A549 (cell line): ENCODE measurements around the gene SYNC. TPM values are rescaled to one million over a fixed set of nuclear protein-coding genes. Genes with fewer than 3 reads are reported as not detected.
"Not testable (repeated sequence)": the region's sequence is repeated elsewhere in the genome, so short reads cannot be mapped to it uniquely, and the experiment has no call there.

Experiments used
- ATAC-seq, 2 experiments: fragments of 200-7000 bp in 1 of 2; fragments of >200 bp in 1 of 2; cut with Nextera tagmentation in 1 of 2; cut with Tn5 transposase in 1 of 2; 3 replicates each; pipeline versions ENCODE4 v1.8.0 to v1.9.1; 2018 to 2020; ENCODE audit warnings: mild to moderate bottlenecking in 1 of 2, moderate library complexity in 1 of 2
- CTCF ChIA-PET: fragments of 300-600 bp; sonication (Branson Sonifier 250); formaldehyde crosslinking; extraction: SDS; loops from one replicate; lab custom pipeline; 2021; ENCODE audit warnings: antibody characterized with exemption, inconsistent platforms; lab: Yijun Ruan, JAX
- POLR2A ChIA-PET: fragments of 350-600 bp; formaldehyde crosslinking; extraction: SDS; loops from one replicate; lab custom pipeline; 2021; ENCODE audit warnings: antibody characterized with exemption, inconsistent platforms; lab: Yijun Ruan, JAX
- DNase-seq, 2 experiments: peaks; one replicate each; pipeline versions ENCODE4 v3.0.0 to v3.0.0-alpha.2; 2011 to 2016; ENCODE audit warnings: low read depth in 1 of 2, low spot score in 1 of 2
- FAIRE-seq: peaks from 2 replicates; lab custom pipeline; 2011; peaks lifted over from hg19 to GRCh38; lab: Jason Lieb, UNC
- H3K27ac ChIP-seq, 2 experiments: fragments of >200 bp; sonication (Bioruptor Twin); formaldehyde crosslinking; 3 replicates each; pipeline ENCODE4 v1.5.1; 2016 to 2017
- H3K4me1 ChIP-seq: fragments of >200 bp; sonication (Bioruptor Twin); formaldehyde crosslinking; 3 replicates; pipeline ENCODE4 v1.6.1; 2016
- H3K4me2 ChIP-seq: fragments of >200 bp; sonication (Bioruptor Twin); formaldehyde crosslinking; 3 replicates; pipeline ENCODE4 v1.6.1; 2016
- H3K4me3 ChIP-seq: fragments of >200 bp; sonication (Bioruptor Twin); formaldehyde crosslinking; 3 replicates; pipeline ENCODE4 v1.5.1; 2016
- H3K9me3 ChIP-seq: fragments of >200 bp; sonication (Bioruptor Twin); formaldehyde crosslinking; 3 replicates; pipeline ENCODE4 v1.6.1; 2016
- CBX8 ChIP-seq: fragments of 200-600 bp; sonication (generic); IDR thresholded peaks from 2 replicates; pipeline ENCODE4 v1.6.1; 2016
- CHD2 ChIP-seq: fragments of 150-350 bp; IDR thresholded peaks from 2 replicates; pipeline ENCODE4 v1.6.1; 2014; ENCODE audit warnings: low read length; ENCODE audit not compliant: partially characterized antibody
- EHF ChIP-seq: fragments of 250-450 bp; sonication (Bioruptor Pico); IDR thresholded peaks from 2 replicates; pipeline ENCODE4 v1.5.0; 2020; ENCODE audit warnings: mild to moderate bottlenecking
- EHMT2 ChIP-seq: fragments of 200-600 bp; sonication (generic); IDR thresholded peaks from 2 replicates; pipeline ENCODE4 v1.6.1; 2016; ENCODE audit warnings: antibody characterized with exemption, low read depth, mild to moderate bottlenecking, moderate library complexity
- ESRRA ChIP-seq: fragments of 150-350 bp; IDR thresholded peaks from 2 replicates; pipeline ENCODE4 v1.6.1; 2014; ENCODE audit warnings: mild to moderate bottlenecking, low read length, borderline replicate concordance
- HES2 ChIP-seq: fragments of >200 bp; sonication (Bioruptor Twin); formaldehyde crosslinking; IDR thresholded peaks from 2 replicates; pipeline ENCODE4 v1.6.1; 2016
- HOXB13 ChIP-seq: fragments of 250-450 bp; sonication (Bioruptor Pico); IDR thresholded peaks from 2 replicates; pipeline ENCODE4 v1.5.0; 2020; ENCODE audit warnings: low read depth, mild to moderate bottlenecking, moderate library complexity
- KDM1A ChIP-seq: fragments of 200-600 bp; sonication (generic); IDR thresholded peaks from 2 replicates; pipeline ENCODE4 v1.6.1; 2016; ENCODE audit warnings: low read depth, mild to moderate bottlenecking
- KDM5A ChIP-seq: fragments of 200-600 bp; sonication (generic); IDR thresholded peaks from 2 replicates; pipeline ENCODE4 v1.6.1; 2016; ENCODE audit warnings: antibody characterized with exemption, mild to moderate bottlenecking
- MYC ChIP-seq: IDR thresholded peaks from 2 replicates; pipeline ENCODE4 v1.6.1; 2012; ENCODE audit warnings: mild to moderate bottlenecking, inconsistent platforms, low read length, improper control_type of control experiment, borderline replicate concordance
- NPAS2 ChIP-seq: fragments of 250-450 bp; sonication (Bioruptor Pico); IDR thresholded peaks from 2 replicates; pipeline ENCODE4 v1.8.0; 2022; ENCODE audit warnings: mild to moderate bottlenecking, moderate library complexity, borderline replicate concordance
- PBX3 ChIP-seq: IDR thresholded peaks from 2 replicates; pipeline ENCODE4 v1.6.1; 2012
- RARB ChIP-seq: fragments of 250-450 bp; sonication (Bioruptor Pico); IDR thresholded peaks from 2 replicates; pipeline ENCODE4 v1.8.0; 2021; ENCODE audit warnings: mild to moderate bottlenecking, moderate library complexity
- RNF2 ChIP-seq: fragments of 200-600 bp; sonication (generic); IDR thresholded peaks from 2 replicates; pipeline ENCODE4 v1.6.1; 2016; ENCODE audit warnings: low read depth, mild to moderate bottlenecking, antibody characterized with exemption, moderate library complexity, borderline replicate concordance
- ZC3H11A ChIP-seq: fragments of 450-650 bp; IDR thresholded peaks from 2 replicates; pipeline ENCODE4 v1.6.1; 2014; ENCODE audit warnings: antibody characterized with exemption, mild to moderate bottlenecking
- ZNF302 ChIP-seq: fragments of 250-450 bp; sonication (Bioruptor Pico); IDR thresholded peaks from 2 replicates; pipeline ENCODE4 v1.9.0; 2021; ENCODE audit warnings: inconsistent platforms, mild to moderate bottlenecking, moderate library complexity
- WGBS: methylation state at CpG from one replicate; pipeline ENCODE4 v1.1.6; 2017; ENCODE audit errors: missing lambda C conversion rate; 5-methylcytosine and 5-hydroxymethylcytosine counted together
- polyA plus RNA-seq, 4 experiments: library from polyadenylated mRNA; depleted of rRNA in 3 of 4; stranded (reverse); fragments of >200 nt; fragmentation: RNase III in 1 of 4; extraction: RNeasy Plus Mini Kit Qiagen cat#74134 plus additional on column Dnase treatment in 1 of 4; gene quantifications; 2 replicates in 3 of 4; 3 replicates in 1 of 4; pipeline ENCODE4 v1.2.3, GENCODE V29; 2011 to 2017

Gene SYNC
- polyA plus RNA-seq, 2 of the 4 experiments (the other 2 are of a cell fraction): 7.7 to 12.0 TPM

DNA sequence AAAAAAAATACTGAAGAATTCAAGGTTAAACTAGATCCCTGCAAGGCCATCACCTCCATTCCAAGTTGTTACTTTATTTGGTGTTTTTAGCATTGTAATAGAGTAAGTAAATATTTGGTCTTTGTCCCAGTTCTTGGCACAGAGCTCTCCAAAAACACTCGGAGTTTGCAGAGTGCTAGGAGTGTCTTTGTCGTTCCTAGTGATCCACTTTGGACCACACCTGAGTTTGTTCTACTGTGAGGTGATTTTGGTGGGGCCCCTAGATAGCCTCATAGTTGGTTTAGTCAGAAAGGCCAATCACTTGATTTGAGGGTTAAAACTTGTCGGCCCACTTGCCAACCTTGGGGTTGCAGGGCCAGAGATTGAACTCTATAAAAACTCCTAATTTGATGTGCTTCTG lies 25.6 kb downstream of the SYNC start:
- POLR2A ChIA-PET: no interaction called here
- 32% methylated on average over 3 of the region's 3 CpGs for WGBS

DNA sequence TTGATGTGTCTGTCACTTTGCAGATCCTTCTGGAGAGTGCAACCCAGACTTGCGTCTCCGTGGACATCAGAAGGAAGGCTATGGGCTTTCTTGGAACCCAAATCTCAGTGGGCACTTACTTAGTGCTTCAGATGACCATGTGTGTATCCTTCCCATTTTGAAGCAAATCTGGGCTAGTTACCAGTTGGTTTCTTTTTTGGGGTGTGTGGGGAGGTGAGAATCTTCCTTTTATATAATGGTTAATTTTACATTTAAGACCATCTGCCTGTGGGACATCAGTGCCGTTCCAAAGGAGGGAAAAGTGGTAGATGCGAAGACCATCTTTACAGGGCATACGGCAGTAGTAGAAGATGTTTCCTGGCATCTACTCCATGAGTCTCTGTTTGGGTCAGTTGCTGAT lies 33.9 kb downstream of the SYNC start:
- H3K4me3 ChIP-seq, H3K4me2 ChIP-seq, H3K27ac ChIP-seq, FAIRE-seq, H3K9me3 ChIP-seq, CTCF ChIA-PET, H3K4me1 ChIP-seq, DNase-seq, ATAC-seq, POLR2A ChIA-PET: not testable (repeated sequence)
- 95% methylated on average over 5 of the region's 5 CpGs for WGBS

More for the DNA sequence above, 25.6 kb downstream of the SYNC start:
- no peak overlapping the region for H3K4me2 ChIP-seq
- ATAC-seq (no peak; a peak in 1 of 6 replicates), FAIRE-seq (no peak), DNase-seq (no peak)
- CTCF ChIA-PET: interaction anchor here (0.8 to 1.4 kb wide), 2 partner anchors 17 to 36 kb away, joined by 3 to 6 read pairs; no protein-coding TSS in a partner anchor
- no peak overlapping the region for H3K27ac ChIP-seq
- TF ChIP-seq ESRRA: no peak
- no peak for TF ChIP-seq EHMT2
- TF ChIP-seq KDM1A: no peak
- no peak for TF ChIP-seq MYC
- TF ChIP-seq RNF2: no peak
- no peak for TF ChIP-seq RARB (CRISPR knock-in tag)
- TF ChIP-seq NPAS2 (CRISPR knock-in tag): no peak
- H3K9me3 ChIP-seq: no peaks in the 10 kb centered on the region
- H3K4me3 ChIP-seq: no peak overlapping the region
- no peaks in the 10 kb centered on the region for H3K4me1 ChIP-seq

DNA sequence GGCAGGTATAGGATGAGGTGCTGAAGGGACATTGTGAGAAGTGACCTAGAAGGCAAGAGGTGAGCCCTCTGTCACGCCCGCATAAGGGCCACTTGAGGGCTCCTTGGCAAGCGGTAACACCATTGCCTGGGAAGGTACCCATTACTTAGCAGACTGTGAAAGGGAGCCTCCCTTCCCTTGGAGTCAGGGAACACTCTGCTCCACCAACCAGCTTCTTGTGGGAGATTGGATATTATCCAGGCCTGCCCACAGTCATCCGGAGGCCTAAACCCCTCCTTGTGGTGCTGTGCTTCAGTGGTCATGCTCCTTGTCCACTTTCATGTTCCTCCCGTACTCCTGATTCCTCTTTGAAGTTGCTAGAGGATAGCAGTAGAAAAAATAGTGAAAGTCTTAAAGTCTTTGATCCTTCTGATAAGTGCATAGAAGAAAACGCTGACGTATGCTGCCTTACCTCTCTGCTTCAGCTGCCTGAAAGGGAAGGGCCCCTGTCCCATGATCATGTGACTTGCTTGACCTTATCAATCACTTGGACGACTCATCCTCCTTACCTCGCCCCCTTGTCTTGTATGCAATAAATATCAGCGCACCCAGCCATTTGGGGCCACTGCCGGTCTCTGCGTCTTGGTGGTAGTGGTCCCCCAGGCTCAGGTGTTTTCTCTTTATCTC lies 35.5 kb downstream of the SYNC start:
- ChIA-PET CTCF (interaction anchor here (0.5 kb wide), 1 partner anchor 147 kb away, joined by 3 read pairs; no protein-coding TSS in a partner anchor), POLR2A (interaction anchor here (0.6 kb wide), 1 partner anchor 16 kb away, joined by 3 read pairs; no protein-coding TSS in a partner anchor)
- no peaks in the 10 kb centered on the region for H3K4me1 ChIP-seq
- H3K4me3 ChIP-seq: no peak overlapping the region
- DNase-seq: no peak
- no peak overlapping the region for H3K27ac ChIP-seq
- WGBS: 91% methylated on average over 12 of the region's 12 CpGs
- ATAC-seq: no peak
- no peak overlapping the region for H3K4me2 ChIP-seq
- FAIRE-seq: no peak
- TF ChIP-seq PBX3 (no peak), ZNF302 (CRISPR knock-in tag) (no peak), KDM5A (no peak), HOXB13 (CRISPR knock-in tag) (no peak), ZC3H11A (no peak), HES2 (no peak)
- H3K9me3 ChIP-seq: no peaks in the 10 kb centered on the region

DNA sequence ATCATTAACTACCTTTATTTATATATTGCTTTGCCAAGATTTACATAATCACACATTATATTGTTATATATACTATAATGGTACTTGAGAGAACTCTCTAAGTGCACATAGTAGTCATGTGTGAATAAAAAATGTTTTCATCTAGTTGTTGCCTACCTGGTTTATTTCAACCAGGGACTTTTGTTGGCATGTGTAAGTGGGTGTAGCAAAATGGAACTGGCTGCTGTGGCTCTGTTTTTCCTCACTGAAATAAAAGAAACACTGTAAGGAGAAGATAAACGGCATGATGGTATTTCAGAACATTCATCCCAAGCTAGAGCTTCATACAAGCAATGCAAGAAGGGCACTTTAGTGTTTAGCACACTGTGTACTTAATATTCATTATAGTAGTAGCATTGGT lies 36.7 kb downstream of the SYNC start:
- 68% methylated on average over 1 of the region's 1 CpG for WGBS
- CTCF ChIA-PET: no interaction called here
- ATAC-seq (no peak), FAIRE-seq (no peak), DNase-seq (no peak)
- TF ChIP-seq EHF (no peak), CBX8 (no peak), CHD2 (no peak)
- H3K4me3 ChIP-seq: no peak overlapping the region
- H3K9me3 ChIP-seq: no peaks in the 10 kb centered on the region
- H3K4me1 ChIP-seq: no peaks in the 10 kb centered on the region
- H3K27ac ChIP-seq: no peak overlapping the region
- POLR2A ChIA-PET: no interaction called here
- no peak overlapping the region for H3K4me2 ChIP-seq
